Astrocyte (in vitro differentiated cells and primary cell): ENCODE measurements around the gene SEMA3B. TPM values are rescaled to one million over a fixed set of nuclear protein-coding genes. Genes with fewer than 3 reads are reported as not detected.
"Not testable (repeated sequence)": the region's sequence is repeated elsewhere in the genome, so short reads cannot be mapped to it uniquely, and the experiment has no call there.

ENCODE experiments used
- DNase-seq: peaks from one replicate; pipeline ENCODE4 v3.0.0-alpha.2; 2010; ENCODE audit warnings: low read depth
- FAIRE-seq: peaks from 2 replicates; lab custom pipeline; 2011; peaks lifted over from hg19 to GRCh38; lab: Jason Lieb, UNC
- H2AFZ ChIP-seq: 2 replicates; pipeline ENCODE4 v1.6.0; 2012; ENCODE audit warnings: low read depth, low read length, inconsistent platforms
- H3K27ac ChIP-seq: 2 replicates; pipeline ENCODE4 v1.5.1; 2011; ENCODE audit warnings: low read depth, low read length, inconsistent platforms
- H3K27me3 ChIP-seq: 2 replicates; pipeline ENCODE4 v1.6.0; 2011; ENCODE audit warnings: low read length, inconsistent platforms; ENCODE audit not compliant: insufficient read depth
- H3K36me3 ChIP-seq: 2 replicates; pipeline ENCODE4 v1.5.1; 2011; ENCODE audit warnings: low read length, inconsistent platforms; ENCODE audit not compliant: insufficient read depth
- H3K4me1 ChIP-seq: 2 replicates; pipeline ENCODE4 v1.5.1; 2011; ENCODE audit warnings: low read length, inconsistent platforms; ENCODE audit not compliant: insufficient read depth
- H3K4me2 ChIP-seq: 2 replicates; pipeline ENCODE4 v1.6.0; 2012; ENCODE audit warnings: low read length, inconsistent platforms
- H3K4me3 ChIP-seq: 2 replicates; pipeline ENCODE4 v1.5.1; 2011; ENCODE audit warnings: low read depth, mild to moderate bottlenecking, low read length, inconsistent platforms; ENCODE audit not compliant: insufficient read depth
- H3K79me2 ChIP-seq: 2 replicates; pipeline ENCODE4 v1.6.0; 2012; ENCODE audit warnings: mild to moderate bottlenecking, low read length, inconsistent platforms; ENCODE audit not compliant: insufficient read depth
- H3K9ac ChIP-seq: 2 replicates; pipeline ENCODE4 v1.6.0; 2012; ENCODE audit warnings: mild to moderate bottlenecking, low read length, inconsistent platforms
- H3K9me3 ChIP-seq: 2 replicates; pipeline ENCODE4 v1.5.1; 2012; ENCODE audit warnings: low read depth, mild to moderate bottlenecking, low read length, inconsistent platforms; ENCODE audit not compliant: insufficient read depth
- H4K20me1 ChIP-seq: 2 replicates; pipeline ENCODE4 v1.6.0; 2012; ENCODE audit warnings: low read length, inconsistent platforms; ENCODE audit not compliant: insufficient read depth
- H3K27ac Mint-ChIP-seq: one replicate; pipeline ENCODE4 v1.8.0; 2021; ENCODE audit warnings: mild to moderate bottlenecking, mixed read lengths; ENCODE audit not compliant: unreplicated experiment
- H3K27me3 Mint-ChIP-seq: one replicate; pipeline ENCODE4 v1.8.0; 2021; ENCODE audit warnings: low read depth, mixed read lengths; ENCODE audit not compliant: unreplicated experiment
- H3K36me3 Mint-ChIP-seq: one replicate; pipeline ENCODE4 v1.8.0; 2021; ENCODE audit warnings: low read depth, mixed read lengths; ENCODE audit not compliant: unreplicated experiment
- H3K4me1 Mint-ChIP-seq: one replicate; pipeline ENCODE4 v1.8.0; 2021; ENCODE audit warnings: low read depth, mixed read lengths; ENCODE audit not compliant: unreplicated experiment
- H3K4me3 Mint-ChIP-seq: one replicate; pipeline ENCODE4 v1.8.0; 2021; ENCODE audit warnings: mild to moderate bottlenecking, moderate library complexity, mixed read lengths; ENCODE audit not compliant: unreplicated experiment
- H3K9me3 Mint-ChIP-seq: one replicate; pipeline ENCODE4 v1.8.0; 2021; ENCODE audit warnings: mild to moderate bottlenecking, mixed read lengths; ENCODE audit not compliant: unreplicated experiment
- CTCF ChIP-seq: IDR thresholded peaks from 2 replicates; pipeline ENCODE4 v1.5.1; 2011; ENCODE audit warnings: low read depth, mild to moderate bottlenecking, inconsistent platforms, low read length, moderate library complexity; ENCODE audit not compliant: insufficient read depth
- EZH2 ChIP-seq: IDR thresholded peaks from 2 replicates; pipeline ENCODE4 v1.6.1; 2012; ENCODE audit warnings: mild to moderate bottlenecking, low read length, inconsistent platforms; ENCODE audit not compliant: insufficient read depth
- total RNA-seq: library from RNA; stranded (reverse); gene quantifications from 2 replicates; pipeline ENCODE4 v1.2.1, GENCODE V29; 2021

Gene SEMA3B
- total RNA-seq, 1 donor from 2014 or later: 5.9 TPM

GRCh38 chr3:50279255-50280016 lies 10.5 kb downstream of the SEMA3B start:
- Histone ChIP-seq H3K79me2 (no peaks in the 10 kb centered on the region), H3K9me3 (no peaks in the 10 kb centered on the region), H3K4me3 (no peak overlapping the region), H3K9ac (no peak overlapping the region), H3K27me3 (peaks cover 13% of the 10 kb centered on the region), H3K4me1 (no peaks in the 10 kb centered on the region), H3K27ac (no peak overlapping the region), H2AFZ (no peak overlapping the region), H4K20me1 (peaks cover 2% of the 10 kb centered on the region), H3K4me2 (no peak overlapping the region), H3K36me3 (no peaks in the 10 kb centered on the region)
- TF ChIP-seq EZH2 (no peak), CTCF (no peak)
- Mint-ChIP-seq H3K4me3 (no peak overlapping the region), H3K36me3 (peaks cover 2% of the 10 kb centered on the region), H3K27ac (no peak overlapping the region), H3K27me3 (peaks cover 14% of the 10 kb centered on the region), H3K4me1 (no peaks in the 10 kb centered on the region), H3K9me3 (no peaks in the 10 kb centered on the region)
- FAIRE-seq (no peak), DNase-seq (no peak)

GRCh38 chr3:50284121-50284520 lies 15.2 kb downstream of the SEMA3B start:
- H3K27ac Mint-ChIP-seq, H3K9me3 Mint-ChIP-seq, H3K9ac ChIP-seq, H3K4me3 Mint-ChIP-seq, H3K27me3 ChIP-seq, FAIRE-seq, H3K4me2 ChIP-seq, H3K4me1 ChIP-seq, H3K4me1 Mint-ChIP-seq, H3K4me3 ChIP-seq, H3K27me3 Mint-ChIP-seq, H3K36me3 Mint-ChIP-seq, H3K79me2 ChIP-seq, H4K20me1 ChIP-seq, H2AFZ ChIP-seq, H3K27ac ChIP-seq, DNase-seq, H3K9me3 ChIP-seq: not testable (repeated sequence)
- peaks cover 10% of the 10 kb centered on the region for H3K36me3 ChIP-seq

GRCh38 chr3:50286322-50287227 lies 17.6 kb downstream of the SEMA3B start:
- FAIRE-seq (no peak), DNase-seq (no peak)
- Histone ChIP-seq H3K9ac (no peak overlapping the region), H3K4me3 (no peak overlapping the region), H3K4me1 (peaks cover 6% of the 10 kb centered on the region), H3K27me3 (no peaks in the 10 kb centered on the region), H3K36me3 (peaks cover 14% of the 10 kb centered on the region), H3K4me2 (no peak overlapping the region), H4K20me1 (peaks cover 7% of the 10 kb centered on the region), H3K9me3 (no peaks in the 10 kb centered on the region), H3K79me2 (peaks cover 26% of the 10 kb centered on the region), H2AFZ (no peak overlapping the region), H3K27ac (no peak overlapping the region)
- Mint-ChIP-seq H3K27me3 (no peaks in the 10 kb centered on the region), H3K36me3 (no peaks in the 10 kb centered on the region), H3K9me3 (no peaks in the 10 kb centered on the region), H3K4me3 (no peak overlapping the region), H3K27ac (peak overlapping the region; percentile 53), H3K4me1 (peaks cover 3% of the 10 kb centered on the region)
- TF ChIP-seq EZH2: no peak
- no peak for TF ChIP-seq CTCF
